HG02763 (cell line): Measurements from ENCODE around the gene VPS52.

Experiments used
- ATAC-seq: cut with Tn5 transposase; IDR thresholded peaks from one replicate; pipeline ENCODE4 v1.9.1; 2021; ENCODE audit warnings: mild to moderate bottlenecking, moderate library complexity; ENCODE audit not compliant: unreplicated experiment

The VPS52 gene

DNA sequence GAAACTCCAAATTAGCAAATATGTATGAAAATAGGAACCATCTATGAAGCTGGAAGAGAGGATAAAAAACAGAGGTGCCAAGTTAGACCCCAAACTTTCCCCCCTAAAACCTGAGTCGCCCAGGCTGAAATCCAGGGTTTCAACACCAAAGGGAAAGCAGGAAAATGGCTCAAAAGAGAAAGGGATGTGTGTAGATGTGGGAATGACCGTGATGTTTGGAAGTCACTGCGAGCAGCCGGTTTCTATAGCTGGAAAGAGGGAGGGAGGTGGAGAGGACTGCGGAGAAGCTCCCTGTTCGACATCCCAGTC, 58.9 kb downstream of the VPS52 start:
- no peak for ATAC-seq

- no peak for ATAC-seq
Measured at GRCh38 chr6:33211666-33212422, 59.8 kb downstream of the VPS52 start.

GRCh38 chr6:33211136-33211535, 60.5 kb downstream of the VPS52 start:
- no peak for ATAC-seq

GRCh38 chr6:33209856-33210255, 61.8 kb downstream of the VPS52 start:
- ATAC-seq, result no peak

DNA sequence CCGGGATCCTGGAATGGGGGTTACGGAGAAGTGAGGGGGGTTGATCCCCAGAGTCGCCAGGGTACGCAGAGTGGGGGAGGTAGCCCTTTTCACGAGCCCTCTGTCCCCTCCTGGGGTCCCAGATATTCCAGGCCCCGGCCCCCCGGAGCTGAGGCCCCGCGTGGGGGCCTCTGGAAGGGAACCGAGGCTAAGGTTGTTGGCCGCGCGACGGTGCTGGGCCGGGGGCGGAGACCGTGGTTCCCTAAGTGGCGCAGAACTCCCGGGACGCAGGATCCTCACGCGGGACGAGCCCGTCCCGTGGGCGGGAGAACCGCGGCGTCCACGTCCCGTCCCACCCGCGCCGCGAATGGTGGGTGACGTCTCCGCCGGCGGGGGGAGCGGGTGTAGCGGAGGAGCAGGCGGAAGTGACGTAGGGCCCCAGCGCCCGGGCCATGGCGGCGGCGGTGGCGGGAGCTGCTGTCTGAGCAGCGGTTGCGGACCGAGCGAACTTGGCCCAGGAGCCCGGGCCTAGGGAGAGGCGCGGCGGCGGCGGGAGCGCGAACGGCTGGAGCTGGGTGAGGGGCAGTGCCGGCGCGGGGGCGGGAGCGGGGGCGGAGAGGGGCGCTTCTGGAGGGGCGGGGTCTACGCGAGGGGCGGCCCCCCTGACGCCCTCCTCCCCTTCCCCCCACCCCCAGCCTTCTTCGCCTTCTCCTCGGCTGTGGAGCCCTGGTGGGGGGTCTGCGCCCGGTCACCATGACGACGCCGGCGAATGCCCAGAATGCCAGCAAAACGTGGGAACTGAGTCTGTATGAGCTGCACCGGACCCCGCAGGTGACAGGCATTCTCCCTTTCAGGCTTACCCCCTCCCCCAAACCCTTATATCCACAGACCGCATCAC, 63.3 kb downstream of the VPS52 start, which contains the start of gene RING1:
TSS of gene RING1 (plus strand) at position 410 of the 877 bp plus-strand sequence. CDS start at position 733, 323 bp downstream.
- peak; percentile 45 for ATAC-seq

GRCh38 chr6:33207552-33208090, 64.1 kb downstream of the VPS52 start:
- no peak for ATAC-seq

- no peak for ATAC-seq
Measured at GRCh38 chr6:33206864-33207551, 64.7 kb downstream of the VPS52 start.

DNA sequence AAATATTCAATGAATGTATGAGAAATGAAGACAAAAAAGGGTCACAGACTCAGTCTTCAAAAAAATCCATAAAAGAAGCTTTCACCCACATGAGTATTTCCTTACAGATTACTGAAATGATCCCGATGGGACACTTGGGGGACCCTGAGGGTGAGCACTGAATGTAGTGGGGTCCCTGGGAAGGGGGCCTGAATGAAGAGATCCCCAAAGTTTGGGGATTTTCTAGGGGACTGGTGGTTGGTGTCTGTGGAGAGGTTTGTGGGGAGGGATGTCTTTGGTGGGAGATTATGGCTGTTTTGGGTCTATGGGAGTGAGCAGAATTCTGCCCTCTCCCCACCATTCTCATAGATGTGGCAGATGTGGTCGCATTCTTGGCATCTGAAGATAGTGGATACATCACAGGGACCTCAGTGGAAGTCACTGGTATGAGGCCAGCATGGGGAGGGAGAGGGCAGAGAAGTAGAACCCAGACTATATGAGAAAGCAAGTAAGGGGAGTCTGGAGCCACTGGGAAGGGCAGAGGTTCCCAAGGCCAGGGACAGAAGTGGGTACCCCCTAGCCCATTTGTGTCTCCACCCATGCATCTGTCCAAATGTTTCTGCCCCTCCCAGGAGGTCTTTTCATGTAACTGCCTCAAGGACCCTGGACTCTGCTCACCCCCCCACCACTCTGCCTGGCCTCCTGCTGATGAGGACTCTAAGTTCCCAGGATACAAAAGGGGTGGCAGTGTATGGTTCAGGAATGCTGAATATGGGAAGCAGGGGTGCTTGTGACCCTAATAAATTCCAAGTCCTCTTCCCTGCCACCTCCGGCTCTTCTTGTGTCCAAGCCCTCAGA, 65.4 kb downstream of the VPS52 start:
- ATAC-seq, result no peak

DNA sequence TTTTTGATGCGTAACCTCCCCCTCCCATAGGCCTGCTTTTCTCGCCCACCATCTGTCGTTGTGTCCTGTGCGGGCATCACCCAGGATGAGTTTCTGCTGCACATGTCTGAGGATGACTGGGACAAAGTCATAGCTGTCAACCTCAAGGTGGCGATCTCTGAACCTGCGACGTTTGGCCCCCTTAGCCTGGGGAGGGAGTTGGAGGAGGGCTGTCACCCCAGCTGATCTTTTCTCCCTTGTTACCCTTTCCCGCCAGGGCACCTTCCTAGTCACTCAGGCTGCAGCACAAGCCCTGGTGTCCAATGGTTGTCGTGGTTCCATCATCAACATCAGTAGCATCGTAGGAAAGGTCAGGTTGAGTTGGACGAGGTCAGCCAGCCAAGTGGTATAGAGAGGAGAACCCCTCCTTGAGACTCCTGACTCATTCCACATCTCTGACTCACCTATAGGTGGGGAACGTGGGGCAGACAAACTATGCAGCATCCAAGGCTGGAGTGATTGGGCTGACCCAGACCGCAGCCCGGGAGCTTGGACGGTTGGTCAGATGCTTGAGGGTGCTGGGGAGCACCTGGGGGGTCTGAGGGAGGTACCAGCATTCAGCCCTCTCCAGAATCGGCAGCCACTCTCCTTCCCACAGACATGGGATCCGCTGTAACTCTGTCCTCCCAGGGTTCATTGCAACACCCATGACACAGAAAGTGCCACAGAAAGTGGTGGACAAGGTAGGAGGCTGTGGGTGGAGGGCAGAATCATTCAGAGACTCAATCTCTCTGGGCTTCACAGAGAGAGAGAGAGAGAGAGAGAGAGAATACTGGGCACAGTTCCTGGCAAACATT, 66.3 kb downstream of the VPS52 start:
- no peak for ATAC-seq

- peak; percentile 44 for ATAC-seq
Measured at GRCh38 chr6:33204415-33205190, 67.1 kb downstream of the VPS52 start, which contains the start of gene HSD17B8. TSS of gene HSD17B8 (plus strand) at chr6:33204655. CDS start at chr6:33204669, 14 bp downstream.

- no peak for ATAC-seq
Measured at GRCh38 chr6:33204165-33204414, 67.6 kb downstream of the VPS52 start.

- no peak for ATAC-seq
Measured at GRCh38 chr6:33203443-33204164, 68.1 kb downstream of the VPS52 start.

DNA sequence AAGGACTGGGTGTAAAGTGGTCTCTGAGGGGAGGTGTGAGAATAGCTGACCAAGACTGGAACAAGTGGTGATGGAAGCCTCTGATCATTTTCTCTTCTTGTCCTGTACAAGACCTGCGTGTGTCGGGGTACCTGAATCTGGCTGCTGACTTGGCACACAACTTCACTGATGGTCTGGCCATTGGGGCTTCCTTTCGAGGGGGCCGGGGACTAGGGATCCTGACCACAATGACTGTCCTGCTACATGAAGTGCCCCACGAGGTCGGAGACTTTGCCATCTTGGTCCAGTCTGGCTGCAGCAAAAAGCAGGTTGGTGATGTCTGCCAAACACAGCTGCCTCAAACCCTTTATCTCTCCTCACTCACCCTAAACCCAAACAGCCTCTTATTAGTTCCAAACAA, 68.9 kb downstream of the VPS52 start:
- ATAC-seq, result no peak

DNA sequence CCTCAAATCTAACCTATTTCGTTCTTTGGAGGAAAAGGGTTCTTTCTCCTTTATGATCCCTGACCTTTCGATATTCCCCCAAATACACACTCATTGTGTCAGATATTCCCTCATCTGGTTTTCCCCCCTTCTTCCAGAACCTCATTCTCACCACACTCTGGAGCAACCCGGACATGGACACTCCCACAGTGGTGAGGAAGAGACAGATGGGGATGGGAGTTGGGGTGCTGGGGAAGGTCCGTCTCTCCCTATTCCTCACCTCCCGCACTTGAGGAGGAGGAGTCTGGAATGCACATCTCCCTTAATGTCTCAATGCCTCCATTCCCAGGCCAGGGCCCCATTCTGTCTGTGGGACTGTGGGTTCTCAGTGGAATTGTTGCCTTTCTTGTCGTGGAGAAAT, 69.7 kb downstream of the VPS52 start:
- ATAC-seq, result no peak

- ATAC-seq, result no peak
Measured at GRCh38 chr6:33201147-33201545, 70.5 kb downstream of the VPS52 start.
